H7 (cell line): ENCODE data around the gene COX5B. TPM values are rescaled to one million over a fixed set of nuclear protein-coding genes. Genes with fewer than 3 reads are reported as not detected.

Source experiments
- DNase-seq: peaks from one replicate; pipeline ENCODE4 v3.0.0; 2012
- H3K27me3 ChIP-seq: 2 replicates; pipeline ENCODE4 v1.6.0; 2011; ENCODE audit warnings: mild to moderate bottlenecking, low read length; ENCODE audit not compliant: control insufficient read depth, insufficient read depth
- H3K36me3 ChIP-seq: replicated peaks from 2 replicates; pipeline ENCODE4 v1.5.1; 2011; ENCODE audit warnings: low read length; ENCODE audit not compliant: control insufficient read depth, insufficient read depth
- H3K4me3 ChIP-seq: 2 replicates; pipeline ENCODE4 v1.5.1; 2011; ENCODE audit warnings: low read depth, mild to moderate bottlenecking, control low read depth, low read length, moderate library complexity; ENCODE audit not compliant: insufficient read depth
- total RNA-seq: library from RNA; depleted of rRNA; stranded (reverse); fragments of >200 nt; shearing (Covaris generic); gene quantifications from 2 replicates; pipeline ENCODE4 v1.2.3, GENCODE V29; 2014

COX5B gene
- total RNA-seq, 1 experiment from 2014 or later = 347 TPM

- Histone ChIP-seq H3K36me3 (peaks cover 15% of the 10 kb centered on the region), H3K4me3 (no peak overlapping the region), H3K27me3 (no peaks in the 10 kb centered on the region)
- no peak for DNase-seq
These were observed 1.7 kb upstream of the COX5B start for GRCh38 chr2:97644023-97644717.

GRCh38 chr2:97645112-97645694, 659 bp upstream of the COX5B start:
- no peaks in the 10 kb centered on the region for H3K27me3 ChIP-seq
- peak overlapping the region; percentile 67 for H3K4me3 ChIP-seq
- DNase-seq = peak; percentile 66
- peaks cover 16% of the 10 kb centered on the region for H3K36me3 ChIP-seq

GRCh38 chr2:97646977-97647376, 1.1 kb downstream of the COX5B start:
- H3K27me3 ChIP-seq = no peaks in the 10 kb centered on the region
- H3K36me3 ChIP-seq = peaks cover 16% of the 10 kb centered on the region
- H3K4me3 ChIP-seq = peak overlapping the region; percentile 4; the same call in 1 of the 2 replicates
- no peak for DNase-seq

DNA sequence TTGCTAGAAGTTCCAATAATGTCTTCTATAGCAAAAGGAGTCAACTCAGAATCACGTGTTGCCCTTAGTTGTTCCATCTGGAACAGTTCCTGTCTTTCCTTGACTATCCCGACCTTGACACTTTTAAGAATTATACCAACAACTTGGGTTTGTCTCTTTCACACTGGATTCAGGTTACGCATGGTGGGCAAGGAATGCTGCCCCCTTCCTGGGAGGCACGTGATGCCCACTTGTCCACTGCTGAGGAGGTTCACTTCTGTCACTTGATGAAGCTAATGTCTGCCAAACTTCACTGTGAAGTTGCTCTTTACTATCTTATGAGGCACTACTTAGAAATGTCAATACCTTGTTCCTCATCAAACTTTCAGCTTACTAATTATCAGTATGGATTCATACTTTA, 5.3 kb downstream of the COX5B start:
- H3K27me3 ChIP-seq = no peaks in the 10 kb centered on the region
- peaks cover 16% of the 10 kb centered on the region for H3K36me3 ChIP-seq
- H3K4me3 ChIP-seq = no peak overlapping the region
- peak; percentile 10 for DNase-seq

- Histone ChIP-seq H3K27me3 (no peaks in the 10 kb centered on the region), H3K36me3 (peaks cover 15% of the 10 kb centered on the region), H3K4me3 (no peak overlapping the region)
- peak; percentile 4 for DNase-seq
These were observed 7.6 kb downstream of the COX5B start for GRCh38 chr2:97653473-97653872.

GRCh38 chr2:97653874-97654273, 8.0 kb downstream of the COX5B start:
- Histone ChIP-seq H3K27me3 (no peaks in the 10 kb centered on the region), H3K36me3 (peaks cover 13% of the 10 kb centered on the region), H3K4me3 (no peak overlapping the region)
- DNase-seq = no peak

- no peak overlapping the region for H3K4me3 ChIP-seq
- H3K27me3 ChIP-seq = no peaks in the 10 kb centered on the region
- peak; percentile 9 for DNase-seq
- peaks cover 11% of the 10 kb centered on the region for H3K36me3 ChIP-seq
These were observed 8.4 kb downstream of the COX5B start for GRCh38 chr2:97654309-97654708.

DNA sequence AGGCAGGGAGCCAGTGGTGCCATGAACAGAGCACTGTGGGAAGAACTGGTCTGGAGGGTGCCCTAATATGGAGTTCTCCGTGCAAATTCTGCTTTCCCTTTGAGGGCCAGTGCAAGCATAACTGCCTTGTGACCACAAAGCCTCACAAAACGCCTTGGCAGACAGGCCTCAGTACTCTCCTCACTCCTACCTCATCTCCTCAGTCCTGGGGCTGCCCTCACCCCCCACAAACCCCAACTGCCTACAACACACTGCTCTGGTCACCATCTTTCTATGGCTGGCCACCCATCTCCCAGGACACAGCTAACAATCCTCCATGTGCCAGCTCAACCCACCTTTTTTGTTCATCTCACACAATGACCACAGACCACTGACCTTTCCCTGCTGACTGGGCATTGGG, 8.9 kb downstream of the COX5B start:
- Histone ChIP-seq H3K4me3 (no peak overlapping the region), H3K36me3 (peaks cover 11% of the 10 kb centered on the region), H3K27me3 (no peaks in the 10 kb centered on the region)
- DNase-seq = peak; percentile 13

DNA sequence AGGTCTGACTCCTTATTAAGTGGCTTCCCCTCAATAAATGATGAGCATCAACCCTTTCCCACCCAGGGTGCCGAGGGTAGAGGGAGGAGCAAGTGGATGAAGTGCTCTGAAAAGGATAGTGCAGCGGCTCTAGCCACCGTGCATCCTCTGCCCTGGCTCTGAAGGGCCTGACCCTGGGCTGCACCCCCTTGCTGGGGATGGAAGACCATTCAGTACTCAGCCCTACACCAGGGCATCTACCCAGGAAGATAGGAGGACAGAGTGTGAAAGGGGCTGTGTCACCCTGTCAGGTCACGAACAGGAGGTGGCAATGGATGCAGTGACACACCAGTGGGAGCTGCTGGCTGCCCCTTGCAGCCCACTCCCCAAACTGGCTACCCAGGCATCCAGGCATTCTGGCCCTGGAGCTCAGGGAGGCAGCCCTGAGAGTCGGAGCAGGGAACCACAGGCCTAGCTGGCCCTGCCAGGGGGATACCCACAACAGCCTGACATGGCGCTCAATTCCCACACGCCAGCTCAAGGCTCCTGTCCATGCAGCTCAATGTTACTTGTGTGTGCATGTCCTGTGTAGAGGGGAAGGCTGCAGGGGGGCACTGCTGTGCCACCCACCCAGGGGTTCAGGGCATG, 10.4 kb downstream of the COX5B start:
- DNase-seq = peak; percentile 22
- Histone ChIP-seq H3K4me3 (no peak overlapping the region), H3K36me3 (peaks cover 11% of the 10 kb centered on the region), H3K27me3 (no peaks in the 10 kb centered on the region)

- Histone ChIP-seq H3K4me3 (no peak overlapping the region), H3K27me3 (no peaks in the 10 kb centered on the region), H3K36me3 (peaks cover 11% of the 10 kb centered on the region)
- peak; percentile 60 for DNase-seq
These were observed 11.2 kb downstream of the COX5B start for GRCh38 chr2:97656905-97657587.

DNA sequence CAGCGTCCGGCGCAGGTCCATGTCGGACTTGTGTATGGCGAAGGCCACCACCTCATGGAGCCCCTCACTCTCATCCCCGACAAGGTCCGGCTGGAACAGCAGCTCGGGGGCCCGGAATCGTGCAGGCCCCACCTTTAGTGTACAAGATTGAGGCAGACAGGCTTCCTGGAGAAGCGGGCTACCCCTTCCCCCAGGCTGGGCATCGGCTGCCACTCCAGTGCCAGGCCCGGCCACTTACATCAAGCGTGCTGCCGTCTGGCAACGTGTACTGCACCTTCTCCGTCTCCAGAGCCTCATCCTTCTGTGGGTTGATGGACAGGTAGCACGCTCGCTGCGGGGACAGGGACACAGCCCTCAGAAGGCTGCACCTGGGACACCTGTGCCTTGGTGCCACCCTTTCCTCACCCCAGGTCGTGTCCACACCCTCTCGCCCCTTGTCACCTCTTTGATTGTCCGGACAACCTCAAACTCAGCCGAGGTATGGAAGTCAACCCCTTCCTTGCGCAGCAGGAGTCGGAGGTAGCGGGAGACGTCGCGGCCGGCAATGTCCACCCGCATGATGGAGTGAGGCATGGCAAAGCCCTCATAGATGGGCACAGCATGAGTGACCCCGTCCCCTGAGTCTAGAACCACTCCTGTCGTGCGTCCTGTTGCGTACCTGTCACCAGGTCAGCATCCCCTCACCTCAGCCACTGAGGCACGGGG, 12.3 kb downstream of the COX5B start:
- peak; percentile 24 for DNase-seq
- no peak overlapping the region for H3K4me3 ChIP-seq
- H3K27me3 ChIP-seq = no peaks in the 10 kb centered on the region
- H3K36me3 ChIP-seq = peaks cover 11% of the 10 kb centered on the region

DNA sequence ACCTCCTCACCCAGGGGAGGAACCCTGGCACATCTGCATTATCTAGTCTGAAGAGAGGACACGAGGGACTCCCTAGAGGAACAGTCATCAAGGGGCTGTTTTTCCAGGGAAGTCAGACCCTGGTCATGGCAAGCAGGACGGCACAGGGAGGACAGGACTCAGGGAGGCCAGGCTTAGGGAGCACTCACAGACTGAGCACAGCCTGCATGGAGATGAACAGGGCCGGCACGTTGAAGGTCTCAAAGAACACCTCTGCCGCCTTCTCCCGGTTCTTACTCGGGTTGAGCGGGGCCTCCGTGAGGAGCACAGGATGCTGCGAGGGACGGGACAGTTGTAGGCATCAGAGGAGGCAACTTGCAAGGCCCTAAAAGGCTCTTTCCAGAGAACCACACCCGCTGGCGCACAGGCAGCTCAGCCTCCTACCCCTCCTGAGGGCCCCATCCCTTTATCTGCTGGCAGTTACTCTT, 12.9 kb downstream of the COX5B start:
- H3K27me3 ChIP-seq = no peaks in the 10 kb centered on the region
- peaks cover 11% of the 10 kb centered on the region for H3K36me3 ChIP-seq
- peak; percentile 23 for DNase-seq
- no peak overlapping the region for H3K4me3 ChIP-seq

GRCh38 chr2:97659256-97660043, 13.6 kb downstream of the COX5B start:
- peaks cover 11% of the 10 kb centered on the region for H3K36me3 ChIP-seq
- H3K4me3 ChIP-seq = no peak overlapping the region
- no peaks in the 10 kb centered on the region for H3K27me3 ChIP-seq
- DNase-seq = no peak
